SH-SY5Y (cell line): Measurements from ENCODE around the gene SVOP.

Source experiments
- GATA2 ChIP-seq: IDR thresholded peaks from 2 replicates; pipeline ENCODE4 v1.6.1; 2011; ENCODE audit warnings: mild to moderate bottlenecking, low read depth, low read length
- GATA3 ChIP-seq: IDR thresholded peaks from 2 replicates; pipeline ENCODE4 v1.6.1; 2011; ENCODE audit warnings: low read depth, mild to moderate bottlenecking, low read length, moderate library complexity

DNA sequence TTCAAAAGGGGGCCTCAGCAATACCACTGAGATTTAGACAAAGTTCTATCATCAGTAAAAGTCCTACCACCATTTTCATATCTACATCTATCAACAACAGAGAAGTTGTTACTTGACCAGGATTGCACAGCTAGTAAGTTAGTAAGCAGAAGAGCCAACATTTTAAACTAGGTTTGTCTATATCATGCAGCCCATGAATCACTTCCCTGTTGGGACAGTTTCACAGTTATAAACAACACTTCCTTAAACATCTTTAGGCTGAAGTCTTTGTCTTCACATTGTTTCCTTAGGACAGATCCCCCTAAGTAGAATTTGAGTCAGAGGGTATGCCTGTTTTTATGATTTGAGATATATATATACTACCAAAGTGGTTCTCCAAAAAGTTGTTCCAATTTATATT is 72.5 kb downstream of the SVOP start:
- TF ChIP-seq GATA3, result no peak
- no peak for TF ChIP-seq GATA2
